Measurements from ENCODE around the gene PARD3. TPM values are rescaled to one million over a fixed set of nuclear protein-coding genes. Genes with fewer than 3 reads are reported as not detected.

The PARD3 gene
- total RNA-seq, 1 experiment from 2014 or later: 46.3 TPM

- no peaks in the 10 kb centered on the region for H4K20me1 ChIP-seq (ENCODE audit: insufficient read depth)
- H3K9me2 ChIP-seq (ENCODE audit: insufficient read depth): no peaks in the 10 kb centered on the region
- no peaks in the 10 kb centered on the region for H3K79me2 ChIP-seq (ENCODE audit: insufficient read depth, low read length)
- H3K27ac ChIP-seq (ENCODE audit: low read depth, low read length): no peak overlapping the region
- ChIA-PET CTCF (interaction anchor here (1.1 kb wide), 1 partner anchor 304 kb away, joined by 3 read pairs; no protein-coding TSS in a partner anchor), POLR2A (interaction anchor here (1.1 kb wide), 1 partner anchor 12 kb away, joined by 3 read pairs; no protein-coding TSS in a partner anchor), RAD21 (ENCODE audit: low non-redundant PET in 1 of 2, low total read pairs in 2 of 2, uncharacterized antibody in 2 of 2, unreplicated experiment in 2 of 2) (no interaction called here)
- no peaks in the 10 kb centered on the region for H3K4me1 ChIP-seq (ENCODE audit: control insufficient read depth in 1 of 2, insufficient read depth in 2 of 2, low read length in 2 of 2)
- no peaks in the 10 kb centered on the region for H3K9me3 ChIP-seq (ENCODE audit: control insufficient read depth in 1 of 2, insufficient read depth in 1 of 2, low read depth in 1 of 2, low read length in 2 of 2)
- H3K27me3 ChIP-seq (ENCODE audit: insufficient read depth, low read length): no peaks in the 10 kb centered on the region
- H3K4me3 ChIP-seq (replicated peaks in 1 of 2; ENCODE audit: low read depth in 1 of 2, low read length in 2 of 2): no peak overlapping the region
- no peak overlapping the region for H3K4me2 ChIP-seq (ENCODE audit: low read length)
- no peak for TF ChIP-seq YY1 (IDR thresholded peaks at IDR 0.05; ENCODE audit: extremely low read depth, insufficient replicate concordance, low read depth, low read length)
- H2AFZ ChIP-seq (ENCODE audit: low read depth, low read length, poor library complexity, severe bottlenecking): no peak overlapping the region
- ATAC-seq: no peak
- 0 out of 4 replicates have a peak, but pooled peaks cover 0 to 5% of the 10 kb centered on the region in 2 experiments for H3K36me3 ChIP-seq (ENCODE audit: control insufficient read depth in 1 of 2, insufficient read depth in 2 of 2, low read length in 2 of 2)
- BruUV-seq (replicated peaks): no TSS peak
- intact Hi-C loops (cut with micrococcal nuclease): no loop called here
- H3K9ac ChIP-seq (ENCODE audit: low read length): no peak overlapping the region
- DNase-seq (ENCODE audit: low read depth, low spot score): no peak
These were observed 480.2 kb downstream of the PARD3 start for GRCh38 chr10:34334908-34335307.

GRCh38 chr10:34333513-34333912, 481.6 kb downstream of the PARD3 start:
- DNase-seq (ENCODE audit: low read depth, low spot score) (no peak), ATAC-seq (no peak)
- H3K79me2 ChIP-seq (ENCODE audit: insufficient read depth, low read length): no peaks in the 10 kb centered on the region
- no peaks in the 10 kb centered on the region for H4K20me1 ChIP-seq (ENCODE audit: insufficient read depth)
- H3K4me1 ChIP-seq (ENCODE audit: control insufficient read depth in 1 of 2, insufficient read depth in 2 of 2, low read length in 2 of 2): no peaks in the 10 kb centered on the region
- no peaks in the 10 kb centered on the region for H3K9me3 ChIP-seq (ENCODE audit: control insufficient read depth in 1 of 2, insufficient read depth in 1 of 2, low read depth in 1 of 2, low read length in 2 of 2)
- H3K27ac ChIP-seq (ENCODE audit: low read depth, low read length): no peak overlapping the region
- H2AFZ ChIP-seq (ENCODE audit: low read depth, low read length, poor library complexity, severe bottlenecking): no peak overlapping the region
- ChIA-PET CTCF (no interaction called here), POLR2A (no interaction called here), RAD21 (ENCODE audit: low non-redundant PET in 1 of 2, low total read pairs in 2 of 2, uncharacterized antibody in 2 of 2, unreplicated experiment in 2 of 2) (no interaction called here)
- H3K4me3 ChIP-seq (replicated peaks in 1 of 2; ENCODE audit: low read depth in 1 of 2, low read length in 2 of 2): no peak overlapping the region
- intact Hi-C loops (cut with micrococcal nuclease): no loop called here
- H3K9me2 ChIP-seq (ENCODE audit: insufficient read depth): no peaks in the 10 kb centered on the region
- no peak overlapping the region for H3K4me2 ChIP-seq (ENCODE audit: low read length)
- no TSS peak for BruUV-seq (replicated peaks)
- H3K36me3 ChIP-seq (ENCODE audit: control insufficient read depth in 1 of 2, insufficient read depth in 2 of 2, low read length in 2 of 2): 0 out of 4 replicates have a peak, but pooled peaks cover 2 to 5% of the 10 kb centered on the region in 2 experiments
- no peak overlapping the region for H3K9ac ChIP-seq (ENCODE audit: low read length)
- H3K27me3 ChIP-seq (ENCODE audit: insufficient read depth, low read length): no peaks in the 10 kb centered on the region
- TF ChIP-seq CBX3 (IDR thresholded peaks at IDR 0.05; ENCODE audit: low read depth): no peak
- TF ChIP-seq SP1 (IDR thresholded peaks at IDR 0.05; ENCODE audit: low read depth): no peak
- TF ChIP-seq ZNF274 (IDR thresholded peaks at IDR 0.05; ENCODE audit: low read depth, low read length): no peak
- no peak for TF ChIP-seq FOSL1 (IDR thresholded peaks at IDR 0.05; ENCODE audit: low read depth)
- TF ChIP-seq RAD21 (IDR thresholded peaks at IDR 0.05; ENCODE audit: low read depth): no peak
- TF ChIP-seq, protein P1, sequence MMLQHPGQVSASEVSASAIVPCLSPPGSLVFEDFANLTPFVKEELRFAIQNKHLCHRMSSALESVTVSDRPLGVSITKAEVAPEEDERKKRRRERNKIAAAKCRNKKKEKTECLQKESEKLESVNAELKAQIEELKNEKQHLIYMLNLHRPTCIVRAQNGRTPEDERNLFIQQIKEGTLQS (IDR thresholded peaks at IDR 0.05): no peak
- TF ChIP-seq CEBPB (IDR thresholded peaks at IDR 0.05; ENCODE audit: low read depth): no peak
- no peak for TF ChIP-seq ELF1 (IDR thresholded peaks at IDR 0.05; ENCODE audit: borderline replicate concordance, low read depth)
- TF ChIP-seq, protein P2, sequence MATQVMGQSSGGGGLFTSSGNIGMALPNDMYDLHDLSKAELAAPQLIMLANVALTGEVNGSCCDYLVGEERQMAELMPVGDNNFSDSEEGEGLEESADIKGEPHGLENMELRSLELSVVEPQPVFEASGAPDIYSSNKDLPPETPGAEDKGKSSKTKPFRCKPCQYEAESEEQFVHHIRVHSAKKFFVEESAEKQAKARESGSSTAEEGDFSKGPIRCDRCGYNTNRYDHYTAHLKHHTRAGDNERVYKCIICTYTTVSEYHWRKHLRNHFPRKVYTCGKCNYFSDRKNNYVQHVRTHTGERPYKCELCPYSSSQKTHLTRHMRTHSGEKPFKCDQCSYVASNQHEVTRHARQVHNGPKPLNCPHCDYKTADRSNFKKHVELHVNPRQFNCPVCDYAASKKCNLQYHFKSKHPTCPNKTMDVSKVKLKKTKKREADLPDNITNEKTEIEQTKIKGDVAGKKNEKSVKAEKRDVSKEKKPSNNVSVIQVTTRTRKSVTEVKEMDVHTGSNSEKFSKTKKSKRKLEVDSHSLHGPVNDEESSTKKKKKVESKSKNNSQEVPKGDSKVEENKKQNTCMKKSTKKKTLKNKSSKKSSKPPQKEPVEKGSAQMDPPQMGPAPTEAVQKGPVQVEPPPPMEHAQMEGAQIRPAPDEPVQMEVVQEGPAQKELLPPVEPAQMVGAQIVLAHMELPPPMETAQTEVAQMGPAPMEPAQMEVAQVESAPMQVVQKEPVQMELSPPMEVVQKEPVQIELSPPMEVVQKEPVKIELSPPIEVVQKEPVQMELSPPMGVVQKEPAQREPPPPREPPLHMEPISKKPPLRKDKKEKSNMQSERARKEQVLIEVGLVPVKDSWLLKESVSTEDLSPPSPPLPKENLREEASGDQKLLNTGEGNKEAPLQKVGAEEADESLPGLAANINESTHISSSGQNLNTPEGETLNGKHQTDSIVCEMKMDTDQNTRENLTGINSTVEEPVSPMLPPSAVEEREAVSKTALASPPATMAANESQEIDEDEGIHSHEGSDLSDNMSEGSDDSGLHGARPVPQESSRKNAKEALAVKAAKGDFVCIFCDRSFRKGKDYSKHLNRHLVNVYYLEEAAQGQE (IDR thresholded peaks at IDR 0.05; ENCODE audit: low read depth): no peak
- TF ChIP-seq ZFX (IDR thresholded peaks at IDR 0.05): no peak
- TF ChIP-seq SIN3A (IDR thresholded peaks at IDR 0.05; ENCODE audit: low read depth): no peak
- no peak for TF ChIP-seq POLR2A (IDR thresholded peaks at IDR 0.05; ENCODE audit: borderline replicate concordance, extremely low read depth, insufficient read depth, insufficient read length)
- TF ChIP-seq EZH2 (IDR thresholded peaks at IDR 0.05): no peak
- TF ChIP-seq, protein P3, sequence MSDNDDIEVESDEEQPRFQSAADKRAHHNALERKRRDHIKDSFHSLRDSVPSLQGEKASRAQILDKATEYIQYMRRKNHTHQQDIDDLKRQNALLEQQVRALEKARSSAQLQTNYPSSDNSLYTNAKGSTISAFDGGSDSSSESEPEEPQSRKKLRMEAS (IDR thresholded peaks at IDR 0.05): no peak
- TF ChIP-seq YY1 (IDR thresholded peaks at IDR 0.05; ENCODE audit: extremely low read depth, insufficient replicate concordance, low read depth, low read length): no peak
- TF ChIP-seq CTCF (IDR thresholded peaks at IDR 0.05 in 2 of 3, conservative IDR thresholded peaks at IDR 0.05 in 1 of 3; ENCODE audit: borderline replicate concordance in 1 of 3, insufficient read depth in 1 of 3, low read depth in 2 of 3, low read length in 2 of 3): no peak

Data from HCT116 (cell line).